Heart left ventricle (tissue), 13 donors: ENCODE measurements around the gene LFNG.

Experiments
- POLR2A ChIP-seq, 2 donors: fragments of 450-650 bp; IDR thresholded peaks; one replicate each; pipeline ENCODE4 v1.6.1; 2017; ENCODE audit warnings: antibody characterized with exemption in 2 of 2, mild to moderate bottlenecking in 2 of 2, moderate library complexity in 2 of 2
- TF ChIP-seq, protein P1 (sequence below), 12 donors: fragments of 200-600 bp; sonication (generic) in 4 of 12; IDR thresholded peaks; one replicate each; pipeline versions ENCODE4 v1.5.0 to v1.8.0; 2018 to 2022; ENCODE audit warnings: antibody characterized with exemption in 12 of 12, mild to moderate bottlenecking in 5 of 12
- donor health status: ischemic (EF 13 %, LVEDD 7.1; RV severe dilation, severe dysfunction).
- donor health status: DM: no; HTN: yes; CAD: no.
- donor health status: DM: no; HTN: no; CAD: no.
- donor health status: ischemic (EF 25% LVEDD 6.9; RV normal size, moderate dysfunction).
- donor health status: ischemic (EF 25% LVEDD 5.7; RV mildly dilated, moderate dysfunction).
- donor health status: ischemic (EF 35%, LVEDD 5.7; RV mildly dilated, moderate dysfunction).
- donor health status: nonischemic (EF 11% LVEDD 7.7; RV severe dilation, severe dysfunction).
- donor health status: DM: yes; HTN: yes; CAD: no.
- donor health status: PGD.
- donor health status: ischemic (EF 29% LVEDD 5.4; RV normal size, mild dysfunction).
- donor health status: nonischemic (EF 23%, LVEDD 6.1; RV moderate dilation, normal function).

DNA sequence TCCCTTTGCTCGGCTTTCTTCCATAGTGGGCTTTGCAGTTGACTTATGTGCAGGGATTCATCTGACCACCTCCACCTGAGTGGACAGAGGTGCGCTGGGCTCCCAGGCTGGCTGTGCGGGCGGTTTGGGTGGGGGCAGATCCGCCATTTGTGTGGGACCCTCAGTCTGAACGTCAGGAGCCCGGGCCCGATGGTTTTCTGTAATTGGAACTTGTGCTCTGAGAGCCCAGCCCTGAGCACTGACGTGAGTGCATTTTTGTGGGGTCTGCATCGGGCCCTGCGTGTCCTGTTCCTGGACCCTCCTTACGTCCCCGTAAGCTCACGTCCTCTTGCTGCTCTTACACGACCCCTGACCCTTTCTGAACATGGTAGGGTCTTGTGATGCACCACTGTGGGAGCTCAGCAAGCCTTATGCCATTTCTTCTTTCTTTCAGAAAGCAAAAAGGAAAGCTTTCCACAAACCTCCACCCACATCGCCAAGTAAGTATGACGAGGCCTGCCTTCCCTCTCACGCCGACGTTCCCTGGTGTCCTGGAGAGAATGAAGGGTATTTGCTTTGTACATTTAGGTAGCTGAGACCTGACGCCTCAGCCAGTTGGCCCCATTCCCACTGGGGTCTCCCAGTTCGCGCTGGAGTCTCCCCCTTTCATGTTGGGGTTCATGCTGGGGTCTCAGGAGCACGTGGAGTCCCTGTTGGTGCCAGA, 49.1 kb downstream of the LFNG start:
- no peak for TF ChIP-seq POLR2A (IDR thresholded peaks at IDR 0.05)
- TF ChIP-seq, protein P1, sequence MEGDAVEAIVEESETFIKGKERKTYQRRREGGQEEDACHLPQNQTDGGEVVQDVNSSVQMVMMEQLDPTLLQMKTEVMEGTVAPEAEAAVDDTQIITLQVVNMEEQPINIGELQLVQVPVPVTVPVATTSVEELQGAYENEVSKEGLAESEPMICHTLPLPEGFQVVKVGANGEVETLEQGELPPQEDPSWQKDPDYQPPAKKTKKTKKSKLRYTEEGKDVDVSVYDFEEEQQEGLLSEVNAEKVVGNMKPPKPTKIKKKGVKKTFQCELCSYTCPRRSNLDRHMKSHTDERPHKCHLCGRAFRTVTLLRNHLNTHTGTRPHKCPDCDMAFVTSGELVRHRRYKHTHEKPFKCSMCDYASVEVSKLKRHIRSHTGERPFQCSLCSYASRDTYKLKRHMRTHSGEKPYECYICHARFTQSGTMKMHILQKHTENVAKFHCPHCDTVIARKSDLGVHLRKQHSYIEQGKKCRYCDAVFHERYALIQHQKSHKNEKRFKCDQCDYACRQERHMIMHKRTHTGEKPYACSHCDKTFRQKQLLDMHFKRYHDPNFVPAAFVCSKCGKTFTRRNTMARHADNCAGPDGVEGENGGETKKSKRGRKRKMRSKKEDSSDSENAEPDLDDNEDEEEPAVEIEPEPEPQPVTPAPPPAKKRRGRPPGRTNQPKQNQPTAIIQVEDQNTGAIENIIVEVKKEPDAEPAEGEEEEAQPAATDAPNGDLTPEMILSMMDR (IDR thresholded peaks at IDR 0.05), result no peak
